GM18498 (cell line): Measurements from ENCODE around the gene YAE1.

ENCODE experiments used
- ATAC-seq: cut with Tn5 transposase; IDR thresholded peaks from one replicate; pipeline ENCODE4 v1.9.1; 2021; ENCODE audit warnings: mild to moderate bottlenecking, moderate library complexity; ENCODE audit not compliant: unreplicated experiment

YAE1 gene

GRCh38 chr7:39553436-39553835 is 12.8 kb upstream of the YAE1 start:
- no peak for ATAC-seq

DNA sequence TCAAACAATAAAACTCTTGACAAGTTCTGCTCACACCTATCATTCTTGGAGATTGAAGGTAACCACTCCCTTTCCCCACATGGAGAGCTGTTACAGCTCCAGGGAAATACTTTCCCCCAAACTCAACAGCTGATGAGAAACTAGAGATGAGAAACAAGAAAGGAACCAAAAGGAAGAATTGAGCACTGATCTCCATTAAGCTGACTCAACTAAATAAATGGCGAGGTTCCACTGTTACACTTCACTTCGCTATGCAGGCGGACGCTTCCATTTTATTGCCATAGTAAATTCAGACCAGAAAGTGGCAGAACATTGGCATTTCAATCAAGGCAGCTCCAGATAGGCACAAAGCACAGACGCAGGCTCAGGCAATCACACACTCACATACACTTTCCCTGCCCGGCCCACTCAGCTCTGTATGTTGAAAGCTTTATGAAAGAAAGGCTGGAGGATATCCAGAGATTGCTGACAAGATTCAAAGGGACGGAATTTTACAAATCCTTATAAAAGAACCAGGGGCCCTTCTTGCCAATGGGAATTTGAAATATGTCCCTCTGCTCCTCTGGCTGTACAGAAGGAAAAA is 11.5 kb upstream of the YAE1 start:
- no peak for ATAC-seq

DNA sequence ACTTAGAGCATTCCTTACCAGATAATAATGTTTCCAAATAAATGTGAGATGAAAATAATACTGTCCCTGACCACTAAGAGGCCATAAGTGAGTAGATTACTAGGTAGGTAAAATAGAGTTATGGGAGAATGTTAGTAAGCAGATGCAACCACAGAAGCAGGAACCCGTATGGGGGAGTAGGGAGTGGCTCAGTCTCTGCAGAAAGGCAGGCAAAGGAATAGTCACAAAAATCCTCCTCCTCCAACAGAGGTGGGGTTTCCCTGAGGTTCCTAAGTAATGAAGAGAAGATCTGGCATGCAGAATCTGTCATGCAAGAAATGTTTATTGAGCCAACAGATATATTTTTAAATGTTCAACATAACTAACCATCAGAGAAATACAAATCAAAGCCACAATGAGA is 9.0 kb upstream of the YAE1 start:
- no peak for ATAC-seq

DNA sequence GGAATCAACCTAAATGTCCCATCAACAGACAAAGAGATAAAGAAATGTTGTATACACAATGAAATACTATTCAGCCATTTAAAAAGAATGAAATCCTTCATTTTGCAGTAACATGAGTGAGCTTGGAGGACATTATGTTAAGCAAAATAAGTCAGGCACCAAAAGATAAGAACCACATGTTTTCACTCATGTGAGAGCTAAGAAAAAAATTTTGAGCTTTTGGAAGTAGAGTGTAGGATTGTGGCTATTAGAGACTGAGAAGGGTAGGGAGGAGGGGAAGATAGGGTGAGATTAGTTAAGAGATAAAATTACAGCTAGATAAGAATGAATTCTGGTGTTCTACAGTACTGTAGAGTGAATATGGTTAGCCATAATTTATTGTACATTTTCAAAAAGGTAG is 8.3 kb upstream of the YAE1 start:
- ATAC-seq = no peak

- no peak for ATAC-seq
Measured at GRCh38 chr7:39560408-39560807, 5.8 kb upstream of the YAE1 start.

- no peak for ATAC-seq
Measured at GRCh38 chr7:39560997-39561396, 5.2 kb upstream of the YAE1 start.

GRCh38 chr7:39565538-39565937 is 666 bp upstream of the YAE1 start:
- no peak for ATAC-seq

DNA sequence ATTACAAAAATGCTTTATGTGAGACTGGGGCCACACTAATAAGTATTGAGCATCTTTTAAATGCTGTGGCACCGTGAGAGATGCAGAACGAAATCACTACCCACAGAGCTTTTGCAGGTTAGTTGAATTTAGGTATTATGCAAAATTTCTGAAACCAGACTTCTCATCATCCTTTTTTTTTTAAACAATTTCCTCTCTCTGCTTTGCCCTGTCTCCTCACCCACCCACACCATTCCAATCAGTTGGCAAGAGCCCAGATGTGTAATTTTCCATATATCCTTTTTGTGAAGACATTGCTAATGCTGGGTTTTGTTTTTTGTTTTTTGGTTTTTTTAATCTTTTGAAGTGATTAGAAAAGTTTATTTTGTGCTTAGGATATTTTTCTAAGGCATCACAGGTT is 1.1 kb downstream of the YAE1 start:
- no peak for ATAC-seq

- ATAC-seq = no peak
Measured at GRCh38 chr7:39574673-39575349, 8.6 kb downstream of the YAE1 start.

- no peak for ATAC-seq
Measured at GRCh38 chr7:39577229-39577874, 11.1 kb downstream of the YAE1 start.

- ATAC-seq = peak; percentile 92
Measured at GRCh38 chr7:39580149-39580874, 14.1 kb downstream of the YAE1 start.

DNA sequence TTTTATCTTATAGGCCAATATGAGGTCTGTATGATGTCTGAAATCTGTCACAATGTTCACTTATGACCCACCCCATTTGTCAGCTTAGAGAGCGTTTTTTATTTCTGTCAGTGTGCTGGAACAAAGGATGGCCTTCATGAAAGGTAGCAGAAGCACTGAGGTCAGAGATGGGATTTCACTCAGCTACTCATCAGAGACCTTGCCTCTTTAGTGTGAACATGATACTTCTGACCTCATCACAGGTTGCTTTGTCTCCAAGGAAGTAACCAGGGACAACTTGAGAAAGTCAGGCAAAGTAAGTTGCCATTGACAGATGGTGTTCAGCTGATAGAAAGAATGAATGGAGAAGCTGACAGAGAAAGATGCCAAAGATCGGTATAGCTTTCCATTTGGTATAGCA is 16.3 kb downstream of the YAE1 start:
- no peak for ATAC-seq

- no peak for ATAC-seq
Measured at GRCh38 chr7:39583539-39583938, 17.3 kb downstream of the YAE1 start.

DNA sequence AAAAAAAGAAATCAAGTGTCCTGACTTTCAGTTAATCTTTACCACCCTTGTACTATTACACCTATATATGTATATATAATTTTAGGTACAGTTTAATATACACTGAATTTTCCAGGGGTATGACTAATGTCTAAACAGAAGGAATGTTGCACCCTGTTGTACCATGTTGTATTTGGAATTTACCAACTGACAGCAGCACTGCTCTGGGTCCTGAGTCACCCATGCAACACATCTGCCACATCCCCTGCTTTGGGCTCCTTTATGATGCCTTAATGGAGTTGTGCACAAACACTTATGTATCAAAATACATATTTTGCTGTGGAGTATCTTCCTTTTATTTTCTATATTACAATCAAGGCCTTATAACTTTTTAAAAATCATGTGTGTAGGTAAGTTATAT is 21.2 kb downstream of the YAE1 start:
- ATAC-seq = no peak

DNA sequence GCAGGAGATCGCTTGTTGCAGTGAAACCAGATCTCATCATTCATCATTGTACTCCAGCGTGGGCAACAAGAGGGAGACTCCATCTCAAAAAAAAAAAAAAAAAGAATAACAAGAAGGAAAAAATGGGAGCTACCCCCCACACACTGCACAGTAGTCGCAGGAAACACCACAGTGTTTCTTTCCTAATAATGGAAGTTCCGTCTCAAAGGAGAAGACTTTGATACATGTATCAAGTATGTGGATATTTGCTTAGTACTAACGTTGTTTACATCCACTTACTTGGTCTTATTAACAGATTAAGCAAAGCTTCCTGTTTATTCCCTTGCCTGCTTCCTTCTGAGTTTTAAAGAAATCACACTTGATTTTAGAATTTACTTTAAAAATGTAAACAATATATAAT is 22.2 kb downstream of the YAE1 start:
- no peak for ATAC-seq

DNA sequence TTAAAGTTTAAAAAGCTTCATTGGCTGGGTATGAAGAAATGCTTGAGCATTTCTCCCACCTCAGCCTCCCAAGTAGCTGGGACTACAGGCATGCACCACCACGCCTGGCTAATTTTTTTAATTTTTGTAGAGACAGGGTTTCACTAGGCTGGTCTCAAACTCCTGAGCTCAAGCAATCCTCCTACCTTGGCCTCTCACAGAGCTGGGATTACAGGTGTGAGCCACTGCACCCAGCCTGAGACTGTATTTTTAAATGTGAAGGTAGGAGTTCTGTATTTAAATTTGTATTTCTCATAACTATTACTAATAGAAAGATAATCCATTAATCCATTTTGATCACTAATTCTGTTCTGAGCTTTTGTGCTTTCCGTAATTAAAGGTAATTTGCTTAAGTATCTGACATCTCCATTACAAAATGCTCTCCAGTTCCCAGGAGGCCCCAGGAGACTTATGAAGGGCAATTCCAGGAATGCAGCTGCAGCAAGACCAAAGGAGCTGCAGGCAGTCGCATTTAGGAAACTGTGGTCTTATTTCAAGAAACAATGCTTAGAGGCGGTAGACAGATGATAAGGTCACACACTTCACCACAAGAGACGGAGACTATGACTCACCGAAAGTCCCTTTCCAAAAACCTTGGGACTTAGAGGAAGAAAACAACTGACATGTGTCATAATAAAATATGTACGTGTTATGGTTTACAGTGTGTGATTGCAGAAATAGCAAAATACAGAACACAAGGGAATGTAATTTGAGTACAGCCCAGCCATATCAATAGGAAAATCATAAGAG is 23.3 kb downstream of the YAE1 start:
- peak; percentile 93 for ATAC-seq

GRCh38 chr7:39592586-39592985 is 26.4 kb downstream of the YAE1 start:
- peak; percentile 47 for ATAC-seq

DNA sequence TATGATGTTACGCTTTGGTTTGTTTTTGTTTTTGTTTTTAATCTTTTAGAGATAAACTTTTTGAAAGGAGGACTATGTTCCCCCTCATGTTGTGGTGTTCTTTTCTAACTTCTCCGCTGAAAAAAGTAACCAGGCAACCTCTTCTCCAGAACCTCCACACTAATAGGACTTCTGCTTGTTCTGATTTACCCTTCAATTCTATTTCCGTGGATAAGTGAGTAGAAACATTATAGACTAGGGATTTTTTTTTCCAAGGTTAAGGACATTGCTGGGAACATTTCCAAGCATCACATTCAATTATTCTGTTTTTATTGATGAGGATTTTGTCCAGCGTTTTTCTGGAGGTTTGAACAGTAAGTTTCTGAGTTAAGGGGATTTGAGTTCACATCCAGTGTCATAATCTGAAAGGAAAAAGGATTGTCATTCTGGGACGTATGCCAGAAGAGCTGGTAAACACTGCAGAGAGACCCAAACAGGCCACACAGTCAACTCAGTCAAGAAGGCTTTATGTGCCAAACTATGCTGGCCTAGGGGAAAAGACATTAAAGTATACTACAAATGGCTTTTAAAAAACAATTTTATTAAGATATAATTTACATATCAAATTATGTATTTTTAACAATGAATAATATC is 28.9 kb downstream of the YAE1 start:
- ATAC-seq = no peak

DNA sequence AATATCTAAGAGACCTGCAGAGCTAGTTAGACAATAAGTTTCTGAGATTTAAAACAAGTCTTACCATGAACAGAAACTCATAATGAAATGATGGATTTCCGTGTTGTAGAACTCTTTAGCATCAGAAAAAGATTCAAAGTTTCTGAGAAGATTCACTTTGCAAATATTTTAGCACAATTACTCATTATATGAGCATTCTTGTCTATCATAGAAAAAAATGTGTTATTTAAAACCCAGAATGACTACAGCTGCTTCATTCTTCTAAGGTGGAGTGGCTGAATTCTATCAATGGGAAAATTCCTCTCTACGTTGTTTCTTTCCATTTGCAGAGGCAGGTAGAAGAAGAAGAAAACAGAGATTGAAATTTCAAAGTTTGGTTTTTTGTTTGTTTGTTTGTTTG is 36.1 kb downstream of the YAE1 start:
- ATAC-seq = no peak

GRCh38 chr7:39603924-39604323 is 37.7 kb downstream of the YAE1 start:
- ATAC-seq = no peak

GRCh38 chr7:39605087-39605486 is 38.9 kb downstream of the YAE1 start:
- ATAC-seq = no peak
